MM.1S (cell line): ENCODE results near the gene CACNA1C.

Experiments
- EZH2 ChIP-seq: fragments of 300-600 bp; sonication (generic); optimal IDR thresholded peaks from 2 replicates; pipeline ENCODE3; 2017; ENCODE audit warnings: low read depth, mild to moderate bottlenecking, antibody characterized with exemption, low read length, mixed read lengths
- EZH2phosphoT487 ChIP-seq: fragments of 300-600 bp; sonication (generic); IDR thresholded peaks from 2 replicates; pipeline ENCODE4 v1.6.1; 2018; ENCODE audit warnings: antibody characterized with exemption, low read length
- TF ChIP-seq, protein P1 (sequence below): fragments of 300-600 bp; sonication (generic); IDR thresholded peaks from 2 replicates; pipeline ENCODE4 v1.5.1; 2016; ENCODE audit warnings: antibody characterized with exemption, low read length, mixed read lengths

DNA sequence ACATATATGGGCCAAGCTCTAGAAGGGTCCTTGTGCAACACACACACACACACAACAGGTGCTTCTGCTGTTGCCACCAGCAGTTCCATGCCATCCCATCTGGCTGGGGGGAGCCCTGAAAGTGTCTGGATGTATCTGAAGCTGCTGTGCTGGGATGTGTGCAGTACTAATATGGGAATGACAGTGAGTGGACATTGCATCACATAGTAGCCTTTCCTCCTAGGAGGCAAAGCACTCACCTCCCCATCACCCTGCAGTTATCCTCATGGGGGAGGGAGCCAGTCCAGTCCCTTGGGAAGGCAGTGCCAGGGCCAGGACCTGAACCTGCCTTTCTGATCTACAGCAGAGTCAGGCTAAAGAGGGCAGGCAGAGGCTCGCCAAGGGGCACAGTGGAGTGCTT is 208.9 kb downstream of the CACNA1C start:
- TF ChIP-seq, protein P1, sequence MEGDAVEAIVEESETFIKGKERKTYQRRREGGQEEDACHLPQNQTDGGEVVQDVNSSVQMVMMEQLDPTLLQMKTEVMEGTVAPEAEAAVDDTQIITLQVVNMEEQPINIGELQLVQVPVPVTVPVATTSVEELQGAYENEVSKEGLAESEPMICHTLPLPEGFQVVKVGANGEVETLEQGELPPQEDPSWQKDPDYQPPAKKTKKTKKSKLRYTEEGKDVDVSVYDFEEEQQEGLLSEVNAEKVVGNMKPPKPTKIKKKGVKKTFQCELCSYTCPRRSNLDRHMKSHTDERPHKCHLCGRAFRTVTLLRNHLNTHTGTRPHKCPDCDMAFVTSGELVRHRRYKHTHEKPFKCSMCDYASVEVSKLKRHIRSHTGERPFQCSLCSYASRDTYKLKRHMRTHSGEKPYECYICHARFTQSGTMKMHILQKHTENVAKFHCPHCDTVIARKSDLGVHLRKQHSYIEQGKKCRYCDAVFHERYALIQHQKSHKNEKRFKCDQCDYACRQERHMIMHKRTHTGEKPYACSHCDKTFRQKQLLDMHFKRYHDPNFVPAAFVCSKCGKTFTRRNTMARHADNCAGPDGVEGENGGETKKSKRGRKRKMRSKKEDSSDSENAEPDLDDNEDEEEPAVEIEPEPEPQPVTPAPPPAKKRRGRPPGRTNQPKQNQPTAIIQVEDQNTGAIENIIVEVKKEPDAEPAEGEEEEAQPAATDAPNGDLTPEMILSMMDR: no peak
- TF ChIP-seq EZH2 (no peak), EZH2phosphoT487 (no peak)
